DND-41 (cell line): Measurements from ENCODE around the gene SPATA31E1.

ENCODE experiments used
- CTCF ChIP-seq: IDR thresholded peaks from 2 replicates; pipeline ENCODE4 v1.5.1; 2012; ENCODE audit warnings: borderline replicate concordance, low read length, moderate library complexity, mild to moderate bottlenecking; ENCODE audit not compliant: poor library complexity, severe bottlenecking; ENCODE audit errors: extremely low read depth
- EZH2 ChIP-seq: IDR thresholded peaks from 3 replicates; pipeline ENCODE4 v1.6.1; 2012; ENCODE audit warnings: borderline replicate concordance, low read depth, mild to moderate bottlenecking, moderate library complexity, low read length, inconsistent platforms; ENCODE audit not compliant: severe bottlenecking

GRCh38 chr9:87883990-87884389, 1.3 kb downstream of the SPATA31E1 start:
- peak; percentile 8 for TF ChIP-seq CTCF
- TF ChIP-seq EZH2: no peak
